Measurements from ENCODE around the gene USPL1. TPM values are rescaled to one million over a fixed set of nuclear protein-coding genes. Genes with fewer than 3 reads are reported as not detected.

Gene USPL1
- polyA plus RNA-seq, 2 of the 4 experiments (the other 2 are of a cell fraction): 7.6 to 22.7 TPM

- ChIA-PET CTCF (interaction anchor here (0.7 kb wide), 1 partner anchor 134 kb away, joined by 3 read pairs; no protein-coding TSS in a partner anchor), POLR2A (no interaction called here)
- no peak for ATAC-seq
- no peaks in the 10 kb centered on the region for H3K9me3 ChIP-seq
- no peak overlapping the region for H3K4me2 ChIP-seq
- no peak overlapping the region for H3K27ac ChIP-seq
- DNase-seq (ENCODE audit: low read depth in 1 of 2, low spot score in 1 of 2): no peak
- WGBS (ENCODE audit: missing lambda C conversion rate): 50% methylated on average over 1 of the region's 1 CpG
- no peak overlapping the region for H3K4me3 ChIP-seq
- no peak for TF ChIP-seq EHMT2 (IDR thresholded peaks at IDR 0.05; ENCODE audit: low read depth)
- TF ChIP-seq ZNF302 (CRISPR knock-in tag; IDR thresholded peaks at IDR 0.05): no peak
- TF ChIP-seq TFCP2L1 (CRISPR knock-in tag; IDR thresholded peaks at IDR 0.05): no peak
- TF ChIP-seq POLR2AphosphoS2 (conservative IDR thresholded peaks at IDR 0.05; ENCODE audit: low read length): no peak
- TF ChIP-seq RCOR1 (IDR thresholded peaks at IDR 0.05; ENCODE audit: low read depth, low read length): no peak
- no peak for TF ChIP-seq NPAS2 (CRISPR knock-in tag; IDR thresholded peaks at IDR 0.05; ENCODE audit: borderline replicate concordance)
- no peak for TF ChIP-seq JUN (IDR thresholded peaks at IDR 0.05)
- no peak for TF ChIP-seq ELK1 (IDR thresholded peaks at IDR 0.05; ENCODE audit: low read depth, low read length)
- TF ChIP-seq REST (IDR thresholded peaks at IDR 0.05): no peak
- TF ChIP-seq HES2 (IDR thresholded peaks at IDR 0.05): no peak
- no peak for TF ChIP-seq ATOH8 (CRISPR knock-in tag; IDR thresholded peaks at IDR 0.05; ENCODE audit: low read depth)
- no peak for TF ChIP-seq RNF2 (IDR thresholded peaks at IDR 0.05; ENCODE audit: borderline replicate concordance, low read depth)
- TF ChIP-seq EP300 (IDR thresholded peaks at IDR 0.05): no peak
- TF ChIP-seq CTCF (IDR thresholded peaks at IDR 0.05): no peak
- no peak for TF ChIP-seq CHD2 (IDR thresholded peaks at IDR 0.05; ENCODE audit: low read length, partially characterized antibody)
- no peak for TF ChIP-seq BHLHE40 (IDR thresholded peaks at IDR 0.05; ENCODE audit: low read depth, low read length)
- TF ChIP-seq CHD4 (IDR thresholded peaks at IDR 0.05; ENCODE audit: borderline replicate concordance): no peak
- TF ChIP-seq CBX8 (IDR thresholded peaks at IDR 0.05): no peak
- TF ChIP-seq MAZ (IDR thresholded peaks at IDR 0.05; ENCODE audit: borderline replicate concordance, low read depth, low read length): no peak
- TF ChIP-seq ZC3H11A (IDR thresholded peaks at IDR 0.05): no peak
- no peak for FAIRE-seq
- H3K4me1 ChIP-seq: no peaks in the 10 kb centered on the region
Measured at GRCh38 chr13:30665638-30666037, 47.9 kb downstream of the USPL1 start.

GRCh38 chr13:30666113-30666512 is 48.4 kb downstream of the USPL1 start:
- ATAC-seq (no peak), FAIRE-seq (no peak)
- TF ChIP-seq NFE2L2 (conservative IDR thresholded peaks at IDR 0.05; ENCODE audit: low read length): no peak
- TF ChIP-seq BHLHE40 (IDR thresholded peaks at IDR 0.05; ENCODE audit: low read depth, low read length): no peak
- no peak for TF ChIP-seq EHMT2 (IDR thresholded peaks at IDR 0.05; ENCODE audit: low read depth)
- TF ChIP-seq ESRRA (IDR thresholded peaks at IDR 0.05; ENCODE audit: borderline replicate concordance, low read length): no peak
- TF ChIP-seq RFX5 (IDR thresholded peaks at IDR 0.05): no peak
- TF ChIP-seq EP300 (IDR thresholded peaks at IDR 0.05): no peak
- TF ChIP-seq HEYL (CRISPR knock-in tag; IDR thresholded peaks at IDR 0.05): no peak
- TF ChIP-seq FOXS1 (CRISPR knock-in tag; IDR thresholded peaks at IDR 0.05): no peak
- no peak for TF ChIP-seq NPAS2 (CRISPR knock-in tag; IDR thresholded peaks at IDR 0.05; ENCODE audit: borderline replicate concordance)
- no peak for TF ChIP-seq KDM5A (IDR thresholded peaks at IDR 0.05)
- TF ChIP-seq TP53 (CRISPR knock-in tag; IDR thresholded peaks at IDR 0.05): no peak
- TF ChIP-seq HOXA7 (CRISPR knock-in tag; IDR thresholded peaks at IDR 0.05): no peak
- TF ChIP-seq CBX8 (IDR thresholded peaks at IDR 0.05): no peak
- no peak for TF ChIP-seq BCL3 (IDR thresholded peaks at IDR 0.05)
- TF ChIP-seq CBX2 (IDR thresholded peaks at IDR 0.05; ENCODE audit: borderline replicate concordance, low read depth): no peak
- no peak for TF ChIP-seq POLR2A (IDR thresholded peaks at IDR 0.05; ENCODE audit: low read length)
- TF ChIP-seq RCOR1 (IDR thresholded peaks at IDR 0.05; ENCODE audit: low read depth, low read length): no peak

More at GRCh38 chr13:30666113-30666512, 48.4 kb downstream of the USPL1 start:
- Histone ChIP-seq H3K27ac (no peak overlapping the region), H3K4me3 (no peak overlapping the region), H3K4me1 (no peaks in the 10 kb centered on the region), H3K4me2 (no peak overlapping the region), H3K9me3 (no peaks in the 10 kb centered on the region)
- no peak for DNase-seq (ENCODE audit: low read depth in 1 of 2, low spot score in 1 of 2)
- 87% methylated on average over 8 of the region's 8 CpGs for WGBS (ENCODE audit: missing lambda C conversion rate)
- POLR2A ChIA-PET: no interaction called here
- CTCF ChIA-PET: no interaction called here

All from A549 (cell line).